Measurements from ENCODE around the gene KCNJ14.
A peak's percentile ranks its signal among the peaks of the same experiment; 100 is the strongest.

KCNJ14 gene

GRCh38 chr19:48445256-48445605, 10.1 kb upstream of the KCNJ14 start:
- peak overlapping the region; percentile 46 for H3K27ac ChIP-seq (ENCODE audit: insufficient read depth, low read depth, low read length, poor library complexity, severe bottlenecking)
- peak overlapping the region; percentile 99 for H3K4me3 ChIP-seq (ENCODE audit: insufficient read depth, low read depth, low read length)
- peaks cover 34% of the 10 kb centered on the region for H3K27me3 ChIP-seq (ENCODE audit: control insufficient read depth, insufficient read depth, low read length, poor library complexity, severe bottlenecking)
- H3K36me3 ChIP-seq (ENCODE audit: control insufficient read depth, insufficient read depth, low read length), result peaks cover 23% of the 10 kb centered on the region
- no peaks in the 10 kb centered on the region for H3K9me3 ChIP-seq (ENCODE audit: control insufficient read depth, low read length)
- H3K4me1 ChIP-seq (ENCODE audit: control insufficient read depth, insufficient read depth, low read length), result peaks cover 15% of the 10 kb centered on the region
- WGBS, 2 experiments, result 16 to 21% methylated on average over 6 of the region's 6 CpGs

DNA sequence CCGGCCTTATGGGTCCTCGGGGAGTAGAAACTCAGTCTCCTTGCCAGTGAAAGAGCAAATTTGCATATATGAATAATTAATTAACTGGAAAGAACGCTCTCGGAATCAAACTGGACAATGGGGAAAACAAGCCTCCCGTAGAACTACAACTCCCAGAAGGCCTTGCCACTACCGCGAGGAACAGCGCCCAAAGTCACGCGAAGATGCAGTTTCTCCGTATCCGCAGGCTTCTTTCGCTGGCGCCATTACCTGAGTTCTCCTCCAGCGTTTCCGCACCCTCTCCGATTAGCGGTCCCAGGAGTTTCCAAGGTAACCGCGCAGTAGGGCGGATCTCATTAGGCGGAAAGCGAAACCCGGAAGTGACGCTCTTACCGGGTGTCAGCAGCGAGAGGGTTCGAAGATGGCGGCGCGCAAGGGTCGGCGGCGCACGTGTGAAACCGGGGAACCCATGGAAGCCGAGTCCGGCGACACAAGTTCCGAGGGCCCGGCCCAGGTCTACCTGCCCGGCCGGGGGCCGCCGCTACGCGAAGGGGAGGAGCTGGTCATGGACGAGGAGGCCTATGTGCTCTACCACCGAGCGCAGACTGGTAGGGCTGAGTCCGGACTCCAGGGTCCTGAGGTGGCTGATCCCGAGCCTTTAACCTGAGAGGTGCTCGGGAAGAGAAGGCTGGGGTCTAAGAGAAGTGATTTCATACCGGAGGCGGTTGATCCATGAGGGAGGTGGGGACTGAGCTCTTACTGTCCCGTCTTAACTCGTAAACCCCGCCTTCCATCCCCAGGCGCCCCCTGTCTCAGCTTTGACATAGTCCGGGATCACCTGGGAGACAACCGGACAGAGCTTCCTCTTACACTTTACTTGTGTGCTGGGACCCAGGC, 9.5 kb upstream of the KCNJ14 start, which contains the start of gene GRWD1:
GRWD1 (plus strand) TSS at position 378 of the 876 bp plus-strand sequence; CDS start at position 401, 23 bp downstream.
- H3K4me1 ChIP-seq (ENCODE audit: control insufficient read depth, insufficient read depth, low read length), result peaks cover 15% of the 10 kb centered on the region
- peak within 1 kb of the TSS; percentile 99 for H3K4me3 ChIP-seq (ENCODE audit: insufficient read depth, low read depth, low read length)
- H3K27ac ChIP-seq (ENCODE audit: insufficient read depth, low read depth, low read length, poor library complexity, severe bottlenecking), result peak within 1 kb of the TSS; percentile 72
- H3K9me3 ChIP-seq (ENCODE audit: control insufficient read depth, low read length), result no peaks in the 10 kb centered on the region
- WGBS, 2 experiments, result 0% methylated on average over 61 of the region's 61 CpGs
- peaks cover 34% of the 10 kb centered on the region for H3K27me3 ChIP-seq (ENCODE audit: control insufficient read depth, insufficient read depth, low read length, poor library complexity, severe bottlenecking)
- peaks cover 29% of the 10 kb centered on the region for H3K36me3 ChIP-seq (ENCODE audit: control insufficient read depth, insufficient read depth, low read length)

- H3K27me3 ChIP-seq (ENCODE audit: control insufficient read depth, insufficient read depth, low read length, poor library complexity, severe bottlenecking), result peaks cover 32% of the 10 kb centered on the region
- H3K36me3 ChIP-seq (ENCODE audit: control insufficient read depth, insufficient read depth, low read length), result peaks cover 36% of the 10 kb centered on the region
- H3K4me3 ChIP-seq (ENCODE audit: insufficient read depth, low read depth, low read length), result peak overlapping the region; percentile 99
- no peaks in the 10 kb centered on the region for H3K9me3 ChIP-seq (ENCODE audit: control insufficient read depth, low read length)
- peak overlapping the region; percentile 50 for H3K27ac ChIP-seq (ENCODE audit: insufficient read depth, low read depth, low read length, poor library complexity, severe bottlenecking)
- WGBS, 2 experiments, result 87 to 88% methylated on average over 5 to 7 of the region's 7 CpGs
- H3K4me1 ChIP-seq (ENCODE audit: control insufficient read depth, insufficient read depth, low read length), result peaks cover 15% of the 10 kb centered on the region
Observed at GRCh38 chr19:48446579-48446978, 8.8 kb upstream of the KCNJ14 start.

GRCh38 chr19:48448563-48448962, 6.8 kb upstream of the KCNJ14 start:
- no peak overlapping the region for H3K27ac ChIP-seq (ENCODE audit: insufficient read depth, low read depth, low read length, poor library complexity, severe bottlenecking)
- H3K4me1 ChIP-seq (ENCODE audit: control insufficient read depth, insufficient read depth, low read length), result peaks cover 15% of the 10 kb centered on the region
- H3K36me3 ChIP-seq (ENCODE audit: control insufficient read depth, insufficient read depth, low read length), result peaks cover 49% of the 10 kb centered on the region
- no peak overlapping the region for H3K4me3 ChIP-seq (ENCODE audit: insufficient read depth, low read depth, low read length)
- WGBS, 2 experiments, result 94 to 96% methylated on average over 4 of the region's 4 CpGs
- peaks cover 17% of the 10 kb centered on the region for H3K27me3 ChIP-seq (ENCODE audit: control insufficient read depth, insufficient read depth, low read length, poor library complexity, severe bottlenecking)
- H3K9me3 ChIP-seq (ENCODE audit: control insufficient read depth, low read length), result no peaks in the 10 kb centered on the region

DNA sequence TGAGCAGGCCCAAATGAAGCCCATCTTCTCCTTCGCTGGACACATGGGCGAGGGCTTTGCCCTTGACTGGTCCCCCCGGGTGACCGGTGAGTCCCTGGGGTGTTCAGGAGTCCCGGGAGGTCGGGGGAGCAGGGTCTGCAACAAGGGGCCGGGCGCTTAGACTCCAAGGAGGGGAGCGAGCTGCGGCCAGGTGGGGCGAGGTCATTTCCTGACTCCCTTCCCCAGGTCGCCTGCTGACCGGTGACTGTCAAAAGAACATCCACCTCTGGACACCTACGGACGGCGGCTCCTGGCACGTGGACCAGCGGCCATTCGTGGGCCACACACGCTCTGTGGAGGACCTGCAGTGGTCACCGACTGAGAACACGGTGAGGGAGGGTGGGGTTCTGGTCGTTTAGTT, 4.9 kb upstream of the KCNJ14 start:
- Histone ChIP-seq H3K9me3 (ENCODE audit: control insufficient read depth, low read length) (no peaks in the 10 kb centered on the region), H3K27ac (ENCODE audit: insufficient read depth, low read depth, low read length, poor library complexity, severe bottlenecking) (no peak overlapping the region), H3K36me3 (ENCODE audit: control insufficient read depth, insufficient read depth, low read length) (peaks cover 56% of the 10 kb centered on the region), H3K27me3 (ENCODE audit: control insufficient read depth, insufficient read depth, low read length, poor library complexity, severe bottlenecking) (no peaks in the 10 kb centered on the region), H3K4me3 (ENCODE audit: insufficient read depth, low read depth, low read length) (no peak overlapping the region), H3K4me1 (ENCODE audit: control insufficient read depth, insufficient read depth, low read length) (peaks cover 4% of the 10 kb centered on the region)
- 95 to 97% methylated on average over 23 of the region's 23 CpGs for WGBS, 2 experiments

GRCh38 chr19:48450863-48451262, 4.5 kb upstream of the KCNJ14 start:
- H3K36me3 ChIP-seq (ENCODE audit: control insufficient read depth, insufficient read depth, low read length), result peaks cover 56% of the 10 kb centered on the region
- 96 to 97% methylated on average over 15 of the region's 15 CpGs for WGBS, 2 experiments

GRCh38 chr19:48451624-48452023, 3.8 kb upstream of the KCNJ14 start:
- 93 to 96% methylated on average over 12 of the region's 12 CpGs for WGBS, 2 experiments
- H3K36me3 ChIP-seq (ENCODE audit: control insufficient read depth, insufficient read depth, low read length), result peaks cover 56% of the 10 kb centered on the region
- peaks cover 1% of the 10 kb centered on the region for H3K4me1 ChIP-seq (ENCODE audit: control insufficient read depth, insufficient read depth, low read length)
- H3K27ac ChIP-seq (ENCODE audit: insufficient read depth, low read depth, low read length, poor library complexity, severe bottlenecking), result no peak overlapping the region
- H3K9me3 ChIP-seq (ENCODE audit: control insufficient read depth, low read length), result no peaks in the 10 kb centered on the region
- H3K4me3 ChIP-seq (ENCODE audit: insufficient read depth, low read depth, low read length), result no peak overlapping the region
- H3K27me3 ChIP-seq (ENCODE audit: control insufficient read depth, insufficient read depth, low read length, poor library complexity, severe bottlenecking), result no peaks in the 10 kb centered on the region

More at GRCh38 chr19:48450863-48451262, 4.5 kb upstream of the KCNJ14 start:
- no peaks in the 10 kb centered on the region for H3K27me3 ChIP-seq (ENCODE audit: control insufficient read depth, insufficient read depth, low read length, poor library complexity, severe bottlenecking)
- H3K9me3 ChIP-seq (ENCODE audit: control insufficient read depth, low read length), result no peaks in the 10 kb centered on the region
- H3K27ac ChIP-seq (ENCODE audit: insufficient read depth, low read depth, low read length, poor library complexity, severe bottlenecking), result no peak overlapping the region
- H3K4me1 ChIP-seq (ENCODE audit: control insufficient read depth, insufficient read depth, low read length), result peaks cover 4% of the 10 kb centered on the region
- H3K4me3 ChIP-seq (ENCODE audit: insufficient read depth, low read depth, low read length), result no peak overlapping the region

DNA sequence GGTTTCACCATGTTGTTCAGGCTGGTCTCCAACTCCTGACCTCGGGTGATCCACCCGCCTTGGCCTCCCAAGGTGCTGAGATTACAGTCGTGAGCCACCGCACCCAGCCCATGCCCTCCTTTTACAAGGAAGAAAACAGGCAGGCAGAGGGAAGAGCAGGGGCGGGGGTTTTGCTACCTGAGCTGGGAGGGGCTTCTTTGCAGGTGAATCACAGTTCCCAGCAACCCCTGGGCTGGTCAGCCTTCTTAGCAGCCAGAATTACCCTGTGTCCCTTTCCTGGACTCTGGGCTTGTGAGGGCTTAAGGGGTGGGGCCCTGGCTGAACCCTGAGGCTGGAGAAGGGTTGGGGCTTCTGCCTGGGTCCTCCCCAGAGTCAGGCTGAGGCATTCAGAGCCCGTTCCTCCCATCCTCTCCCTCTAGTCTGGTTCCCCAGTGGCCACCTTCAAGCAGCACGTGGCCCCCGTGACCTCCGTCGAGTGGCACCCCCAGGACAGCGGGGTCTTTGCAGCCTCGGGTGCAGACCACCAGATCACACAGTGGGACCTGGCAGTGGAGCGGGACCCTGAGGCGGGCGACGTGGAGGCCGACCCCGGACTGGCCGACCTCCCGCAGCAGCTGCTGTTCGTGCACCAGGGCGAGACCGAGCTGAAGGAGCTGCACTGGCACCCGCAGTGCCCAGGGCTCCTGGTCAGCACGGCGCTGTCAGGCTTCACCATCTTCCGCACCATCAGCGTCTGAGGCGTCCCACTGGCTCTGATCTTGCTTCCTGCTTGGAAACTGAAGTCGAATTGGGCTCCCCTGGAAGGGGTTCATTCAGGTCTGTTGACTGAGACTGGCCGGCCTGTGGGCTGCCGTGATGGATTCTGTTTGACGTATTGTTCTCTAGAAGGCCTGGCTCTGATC, 2.8 kb upstream of the KCNJ14 start:
- Histone ChIP-seq H3K36me3 (ENCODE audit: control insufficient read depth, insufficient read depth, low read length) (peaks cover 54% of the 10 kb centered on the region), H3K9me3 (ENCODE audit: control insufficient read depth, low read length) (no peaks in the 10 kb centered on the region), H3K27ac (ENCODE audit: insufficient read depth, low read depth, low read length, poor library complexity, severe bottlenecking) (no peak overlapping the region), H3K4me3 (ENCODE audit: insufficient read depth, low read depth, low read length) (no peak overlapping the region), H3K4me1 (ENCODE audit: control insufficient read depth, insufficient read depth, low read length) (no peaks in the 10 kb centered on the region), H3K27me3 (ENCODE audit: control insufficient read depth, insufficient read depth, low read length, poor library complexity, severe bottlenecking) (no peaks in the 10 kb centered on the region)
- WGBS, 2 experiments, result 96 to 97% methylated on average over 33 of the region's 33 CpGs

DNA sequence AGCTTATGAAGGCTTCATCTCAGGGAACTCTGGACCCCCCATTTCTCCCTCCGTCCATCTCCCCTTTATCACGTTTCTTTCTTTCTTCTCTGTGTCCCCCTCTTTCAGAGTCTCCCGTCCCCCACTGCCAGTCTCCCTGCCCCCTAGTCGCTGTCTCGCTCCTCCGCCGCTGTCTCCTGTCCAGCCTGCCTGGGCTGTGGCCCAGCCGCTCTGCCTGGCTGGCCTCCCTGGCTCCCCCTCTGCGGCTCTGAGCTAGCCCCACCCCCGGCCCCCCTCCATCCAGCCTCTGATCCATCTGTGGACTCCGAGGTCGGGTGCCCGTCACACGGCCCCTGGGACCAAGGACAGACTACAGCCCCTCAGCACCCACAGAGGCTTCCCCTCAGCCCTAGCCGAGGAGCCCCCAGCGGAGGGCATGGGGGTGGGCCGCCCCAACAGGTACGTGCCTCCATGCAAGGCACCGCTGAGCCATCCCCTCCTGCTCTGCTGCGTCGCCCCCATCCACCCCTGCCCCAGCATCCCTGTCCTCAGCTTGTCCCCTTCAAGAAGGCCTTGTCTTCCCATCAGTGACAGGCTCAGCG, 1.1 kb upstream of the KCNJ14 start:
- Histone ChIP-seq H3K4me1 (ENCODE audit: control insufficient read depth, insufficient read depth, low read length) (no peaks in the 10 kb centered on the region), H3K27ac (ENCODE audit: insufficient read depth, low read depth, low read length, poor library complexity, severe bottlenecking) (no peak overlapping the region), H3K9me3 (ENCODE audit: control insufficient read depth, low read length) (no peaks in the 10 kb centered on the region), H3K36me3 (ENCODE audit: control insufficient read depth, insufficient read depth, low read length) (peaks cover 41% of the 10 kb centered on the region), H3K27me3 (ENCODE audit: control insufficient read depth, insufficient read depth, low read length, poor library complexity, severe bottlenecking) (no peaks in the 10 kb centered on the region), H3K4me3 (ENCODE audit: insufficient read depth, low read depth, low read length) (no peak overlapping the region)
- WGBS, 2 experiments, result 95 to 96% methylated on average over 22 of the region's 22 CpGs
